H54 (cell line): ENCODE results near the gene LRP1B.
"Not testable (repeated sequence)": the region's sequence is repeated elsewhere in the genome, so short reads cannot be mapped to it uniquely, and the experiment has no call there.

Experiments
- DNase-seq: peaks from one replicate; pipeline ENCODE4 v3.0.0; 2011; ENCODE audit warnings: low spot score, mixed read lengths; ENCODE audit not compliant: insufficient read length
- FAIRE-seq: peaks from 3 replicates; lab custom pipeline; 2011; peaks lifted over from hg19 to GRCh38; lab: Jason Lieb, UNC
- POLR2A ChIP-seq: IDR thresholded peaks from 2 replicates; pipeline ENCODE4 v1.6.1; 2011; ENCODE audit warnings: low read depth, mild to moderate bottlenecking, low read length

LRP1B gene

DNA sequence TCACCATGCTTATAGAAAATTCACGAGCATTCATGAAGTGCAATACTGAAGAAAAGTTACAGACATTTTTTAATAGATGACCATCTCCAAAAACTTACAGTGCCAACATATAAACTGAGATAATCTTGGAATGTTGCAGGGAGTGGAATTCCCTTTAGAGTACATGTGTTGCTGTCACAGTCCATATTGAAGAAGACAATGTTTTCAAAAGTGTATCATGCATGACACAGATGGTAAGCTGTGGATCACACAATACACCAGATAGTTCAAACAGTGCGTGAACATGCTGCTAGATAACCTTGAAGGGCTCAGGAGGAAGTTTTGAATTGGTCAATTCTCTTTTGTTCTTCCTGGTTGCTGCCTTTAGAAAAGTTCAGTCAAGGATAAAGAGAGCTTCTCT lies 1706.3 kb downstream of the LRP1B start:
- no peak for FAIRE-seq
- TF ChIP-seq POLR2A: no peak
- no peak for DNase-seq

DNA sequence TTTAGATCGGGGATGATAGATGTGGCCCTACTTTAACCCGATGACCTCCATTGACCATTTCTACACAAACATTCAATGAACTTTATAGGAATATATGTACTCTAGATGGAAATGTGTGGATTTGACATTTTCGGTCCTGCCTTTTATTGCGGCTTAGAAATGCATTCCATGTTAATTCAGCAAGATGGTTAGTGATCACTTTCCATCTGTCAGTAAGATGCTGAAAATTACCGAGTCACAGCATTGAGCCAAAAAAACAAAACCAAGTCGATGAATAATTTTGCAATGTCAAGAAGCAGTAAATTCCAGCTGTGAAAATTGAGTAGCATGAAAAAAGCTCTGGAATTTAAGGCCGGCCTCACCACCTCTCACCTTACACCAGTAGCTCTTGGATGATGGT lies 1708.1 kb downstream of the LRP1B start:
- DNase-seq (no peak), FAIRE-seq (no peak)
- no peak for TF ChIP-seq POLR2A

DNA sequence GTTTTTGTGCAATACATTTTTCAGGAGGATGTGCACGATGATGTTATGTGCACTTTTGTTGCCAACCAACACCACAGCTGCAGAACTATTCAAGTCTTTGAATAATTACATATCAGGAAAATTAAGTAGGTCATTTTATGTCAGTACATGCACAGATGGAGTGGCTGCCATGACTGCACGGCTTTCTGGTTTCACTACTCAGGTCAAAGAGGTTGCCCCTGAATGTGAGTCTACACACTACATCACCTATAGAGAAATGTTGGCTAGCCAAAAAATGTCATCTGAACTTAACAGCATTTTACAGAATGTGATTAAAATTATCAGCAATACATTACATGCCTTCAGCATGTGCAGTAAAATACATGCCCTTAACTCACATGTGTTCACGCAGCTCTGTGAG lies 1713.3 kb downstream of the LRP1B start:
- FAIRE-seq (no peak), DNase-seq (no peak)
- TF ChIP-seq POLR2A: no peak

DNA sequence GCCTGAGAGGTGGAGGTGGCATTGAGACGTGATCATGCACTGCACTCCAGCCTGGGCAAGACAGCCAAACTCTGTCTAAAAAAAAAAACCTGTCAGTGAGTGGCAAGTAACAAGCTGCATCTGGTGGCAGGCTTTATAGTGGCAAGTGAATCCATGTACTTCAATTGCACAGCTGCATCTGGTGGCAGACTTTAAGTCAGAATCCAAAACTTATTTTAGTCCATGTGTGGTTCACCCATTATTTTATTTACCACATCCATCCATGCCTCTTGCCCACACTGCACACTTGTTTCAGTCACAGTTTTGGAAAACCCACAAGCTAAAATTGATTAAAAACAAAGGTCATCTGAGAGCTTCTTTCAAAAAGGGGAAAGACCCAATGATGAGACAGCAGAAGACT lies 1714.2 kb downstream of the LRP1B start:
- TF ChIP-seq POLR2A: no peak
- no peak for FAIRE-seq
- DNase-seq: no peak

DNA sequence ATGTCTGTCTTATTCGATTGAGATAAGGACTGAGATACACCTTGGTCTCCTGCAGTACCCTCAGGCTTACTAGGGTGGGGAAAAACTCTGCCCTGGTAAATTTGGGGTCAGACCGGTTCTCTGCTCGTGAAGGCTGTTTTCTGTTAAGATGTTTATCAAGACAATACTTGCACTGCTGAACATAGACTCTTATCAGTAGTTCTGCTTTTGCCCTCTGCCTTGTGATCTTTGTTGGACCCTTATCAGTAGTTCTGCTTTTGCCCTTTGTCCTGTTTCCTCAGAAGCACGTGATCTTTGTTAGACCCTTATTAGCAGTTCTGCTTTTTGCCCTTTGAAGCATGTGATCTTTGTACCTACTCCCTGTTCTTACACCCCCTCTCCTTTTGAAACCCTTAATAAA lies 1715.8 kb downstream of the LRP1B start:
- FAIRE-seq, DNase-seq: not testable (repeated sequence)

DNA sequence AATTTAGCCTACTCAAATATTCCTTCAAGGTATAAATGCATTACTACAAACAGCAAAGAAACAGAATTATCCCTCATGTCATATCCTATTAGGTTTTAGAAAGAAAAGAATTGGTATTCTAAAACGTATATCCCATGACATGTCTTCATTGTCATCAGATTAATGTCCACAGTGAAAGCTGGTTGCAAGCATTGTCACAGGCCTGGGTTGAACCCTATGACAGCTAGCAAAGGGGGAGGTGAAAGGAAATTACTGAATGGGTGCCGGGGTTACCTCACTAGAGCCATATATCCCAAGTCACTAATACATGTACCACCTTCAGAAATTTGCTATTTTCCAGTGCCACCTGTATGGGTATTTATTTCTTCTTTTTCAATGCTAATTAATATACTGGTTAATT lies 1720.1 kb downstream of the LRP1B start:
- no peak for TF ChIP-seq POLR2A

DNA sequence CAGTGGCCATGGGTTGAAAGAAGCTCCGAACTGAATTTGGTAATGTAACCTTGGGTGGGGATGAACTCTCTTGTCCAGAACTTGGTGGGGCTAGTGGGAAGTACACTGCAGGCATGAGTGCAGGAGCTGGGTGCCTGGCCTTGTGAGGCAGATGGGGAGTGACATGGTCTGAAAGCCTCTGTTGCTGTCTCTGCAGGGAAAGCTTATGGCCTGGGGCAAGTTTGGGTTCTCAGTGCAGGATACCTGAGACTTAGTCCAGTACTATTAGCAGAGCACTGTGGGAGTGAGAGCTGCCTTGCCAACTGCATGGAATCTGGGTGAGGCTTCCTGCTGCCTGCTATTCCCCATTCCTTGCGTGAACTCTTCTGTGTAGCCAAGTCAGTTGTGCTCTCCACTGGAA lies 1729.8 kb downstream of the LRP1B start:
- FAIRE-seq (no peak), DNase-seq (no peak)
- no peak for TF ChIP-seq POLR2A

More for the DNA sequence above, 1720.1 kb downstream of the LRP1B start:
- DNase-seq (no peak), FAIRE-seq (no peak)

DNA sequence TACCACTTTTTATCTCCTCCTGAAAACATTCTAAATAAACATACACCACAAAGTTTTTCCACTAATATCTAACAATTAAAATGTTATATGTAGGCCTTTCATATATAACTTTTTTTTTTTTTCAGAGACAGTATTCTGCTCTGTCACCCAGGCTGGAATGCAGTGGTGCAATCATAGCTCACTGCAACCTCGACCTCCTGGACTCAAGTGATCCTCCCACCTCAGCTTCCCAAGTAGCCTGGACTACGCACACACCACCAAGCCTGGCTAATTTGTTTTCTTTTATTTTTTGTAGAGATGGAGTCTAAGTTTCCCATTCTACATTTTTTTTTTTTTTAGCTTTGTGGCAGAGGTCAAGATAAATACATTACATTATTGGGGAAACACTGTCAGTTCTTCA lies 1738.0 kb downstream of the LRP1B start:
- FAIRE-seq: no peak
- DNase-seq: no peak
- TF ChIP-seq POLR2A: no peak

DNA sequence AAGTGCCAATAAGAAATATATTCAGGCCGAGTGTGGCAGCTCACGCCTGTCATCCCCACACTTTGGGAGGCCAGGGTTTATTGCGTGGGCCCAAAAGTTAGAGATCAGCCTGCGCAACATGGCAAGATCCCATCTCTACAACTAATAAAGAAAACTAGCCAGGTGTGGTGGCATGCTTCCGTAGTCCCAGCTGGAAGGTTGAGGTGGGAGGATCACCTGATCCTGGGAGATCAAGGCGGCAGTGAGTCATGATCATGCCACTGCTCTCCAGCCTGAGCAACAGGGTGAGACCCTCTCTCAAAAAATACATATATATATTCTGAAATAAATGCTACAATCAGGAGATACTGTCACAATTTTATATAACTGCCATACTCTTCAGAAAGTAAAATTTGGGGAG lies 1745.9 kb downstream of the LRP1B start:
- FAIRE-seq: no peak
- no peak for TF ChIP-seq POLR2A
- no peak for DNase-seq

DNA sequence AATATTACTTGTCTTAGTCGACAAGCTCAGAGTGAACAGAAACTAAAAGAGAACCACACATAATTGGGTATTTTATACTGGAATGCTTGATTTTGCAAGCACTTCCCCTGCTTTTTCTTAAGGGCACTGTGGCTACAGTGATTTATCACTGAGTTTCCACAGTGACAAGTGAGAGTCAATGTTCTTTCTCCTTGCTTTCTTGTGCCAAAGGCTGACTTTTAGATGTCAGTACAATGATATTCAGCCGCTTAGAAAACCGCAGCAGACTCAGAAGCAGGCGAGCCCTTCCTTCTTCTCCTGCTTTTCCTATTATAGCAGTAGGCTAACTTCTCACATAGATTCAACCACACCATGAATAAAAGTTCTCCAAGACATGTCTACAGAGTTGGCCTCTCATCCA lies 1747.0 kb downstream of the LRP1B start:
- DNase-seq (no peak), FAIRE-seq (no peak)
- TF ChIP-seq POLR2A: no peak

DNA sequence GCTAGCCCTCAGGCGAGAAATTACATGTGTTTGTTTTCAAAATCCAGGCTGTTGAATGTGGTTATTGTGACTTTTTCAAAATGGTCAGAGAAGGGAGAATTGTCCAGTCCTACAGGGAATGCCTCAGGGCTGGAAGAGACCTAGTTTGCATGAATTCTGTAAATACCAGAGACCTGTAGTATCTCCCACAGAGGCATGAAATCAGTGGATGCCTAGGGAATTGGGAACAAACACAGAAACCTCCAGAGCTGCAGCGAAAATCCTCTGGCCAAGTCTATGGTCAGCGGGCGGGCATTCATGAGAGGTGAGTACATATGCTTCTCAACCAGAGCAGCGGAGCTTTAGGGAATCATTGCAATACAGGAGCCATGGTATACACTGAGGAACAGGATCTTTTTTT lies 1754.1 kb downstream of the LRP1B start:
- no peak for DNase-seq
- TF ChIP-seq POLR2A: no peak
- no peak for FAIRE-seq

DNA sequence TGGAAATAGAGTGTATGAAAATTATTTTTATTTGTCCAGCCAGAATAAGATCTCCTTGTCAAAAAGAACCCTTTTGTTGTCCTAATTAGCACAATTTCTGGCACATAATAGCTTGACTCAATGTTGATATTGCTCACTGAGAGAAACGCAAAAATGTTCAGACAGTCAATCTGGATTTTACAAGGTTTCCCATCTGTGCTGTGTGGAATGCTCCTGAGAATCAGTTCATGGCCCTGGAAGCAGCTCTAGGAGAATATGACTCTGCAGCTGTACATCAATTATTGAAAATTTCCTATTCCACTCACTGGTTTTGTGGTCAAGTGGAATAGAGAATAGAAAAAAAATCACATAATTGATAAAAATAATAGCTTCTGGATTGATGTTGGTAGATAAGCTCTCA lies 1767.7 kb downstream of the LRP1B start:
- DNase-seq: no peak
- no peak for TF ChIP-seq POLR2A
- FAIRE-seq: no peak

DNA sequence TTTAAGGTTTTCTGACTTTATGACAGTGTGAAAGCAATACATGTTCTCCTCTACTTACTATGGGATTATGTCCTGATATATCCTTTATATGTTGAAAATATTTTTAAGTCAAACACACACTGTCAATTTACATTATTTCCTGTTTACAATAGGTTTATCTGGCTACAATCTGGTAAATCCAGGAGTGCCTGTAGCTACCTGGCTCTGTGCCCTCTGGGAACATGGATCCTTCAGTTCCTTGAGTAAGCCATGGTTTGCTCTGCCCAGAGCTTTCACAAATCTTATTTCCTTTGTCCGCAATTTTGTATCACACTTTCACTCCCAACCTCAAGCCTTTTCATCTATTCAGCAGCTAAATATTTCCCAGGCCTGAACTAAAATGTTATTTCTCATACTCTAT lies 1768.5 kb downstream of the LRP1B start:
- FAIRE-seq (no peak), DNase-seq (no peak)
- no peak for TF ChIP-seq POLR2A

DNA sequence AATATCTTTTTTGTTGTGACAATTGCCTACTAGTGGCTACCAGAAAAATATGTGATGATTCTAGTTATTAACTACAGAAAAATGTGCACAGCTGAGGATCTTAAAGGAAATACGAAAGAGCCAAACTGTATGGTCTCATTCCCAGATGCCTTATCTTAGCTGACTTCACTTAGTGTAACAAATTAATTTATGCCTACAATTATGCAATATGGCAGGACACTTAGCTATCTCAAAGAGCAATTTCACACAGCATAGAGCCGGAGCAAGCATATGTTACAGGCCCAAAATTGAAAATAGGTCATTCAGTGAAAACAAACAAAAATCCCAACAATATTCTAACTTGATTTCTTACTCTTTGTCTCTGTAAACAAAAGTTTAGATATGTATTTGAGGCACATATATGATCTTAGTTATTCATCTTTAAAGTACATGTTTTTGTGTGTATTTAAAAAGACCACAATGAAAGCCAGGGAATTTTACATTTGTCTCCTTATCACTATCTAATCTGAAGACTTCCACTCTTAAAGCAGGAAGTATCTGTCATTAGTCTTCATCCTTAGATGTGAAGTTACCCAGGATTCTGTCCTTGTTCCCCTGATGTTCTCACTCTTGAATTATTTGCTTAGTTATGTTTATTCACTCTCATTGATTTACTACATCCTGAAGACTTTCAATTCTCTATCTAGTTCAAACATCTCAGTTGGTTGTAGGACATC lies 1771.6 kb downstream of the LRP1B start:
- FAIRE-seq (no peak), DNase-seq (no peak)
- TF ChIP-seq POLR2A: no peak

DNA sequence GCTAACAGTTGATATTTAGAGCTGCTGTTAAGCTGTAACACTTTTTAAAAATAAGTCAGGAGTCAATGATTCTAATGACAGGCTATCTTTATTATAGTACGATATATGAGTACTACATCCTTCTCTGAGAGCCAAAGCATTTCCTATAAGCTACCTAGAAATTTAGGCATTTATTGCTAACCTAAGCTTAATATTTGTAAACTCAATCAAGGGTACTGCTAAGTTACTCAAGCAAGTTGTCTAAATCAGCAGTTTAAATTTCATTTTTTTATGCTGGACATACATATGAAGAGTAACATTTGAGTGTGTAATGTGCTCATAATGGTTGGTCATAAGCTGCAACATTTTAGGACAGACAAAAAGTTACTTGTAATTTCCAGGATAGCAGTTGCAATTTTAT lies 1774.1 kb downstream of the LRP1B start:
- FAIRE-seq (no peak), DNase-seq (no peak)
- no peak for TF ChIP-seq POLR2A
